Heart left ventricle (tissue), 16 donors: ENCODE results near the gene TARBP2. TPM values are rescaled to one million over a fixed set of nuclear protein-coding genes. Genes with fewer than 3 reads are reported as not detected.

ENCODE experiments used
- ATAC-seq, 4 donors: fragments of 200-7000 bp; cut with Tn5 transposase; one replicate each; pipeline ENCODE4 v1.9.1; 2020 to 2022; ENCODE audit warnings: moderate library complexity in 4 of 4, mild to moderate bottlenecking in 3 of 4, moderate number of reproducible peaks in 1 of 4
- DNase-seq, 5 donors: peaks; one replicate each; pipeline ENCODE4 v3.0.0-alpha.2; 2020
- H3K27ac ChIP-seq, 12 donors: fragments of 200-600 bp; sonication (generic) in 4 of 12; one replicate each; pipeline versions ENCODE4 v1.5.0 to v1.8.0; 2016 to 2022; ENCODE audit warnings: mild to moderate bottlenecking in 2 of 12
- H3K27me3 ChIP-seq, 9 donors: fragments of 200-600 bp; sonication (generic) in 2 of 9; one replicate each; pipeline versions ENCODE4 v1.5.1 to v1.8.0; 2016 to 2022; ENCODE audit warnings: mild to moderate bottlenecking in 3 of 9
- H3K36me3 ChIP-seq, 9 donors: fragments of 200-600 bp; sonication (generic) in 2 of 9; one replicate each; pipeline versions ENCODE4 v1.5.0 to v1.8.0; 2018 to 2022; ENCODE audit warnings: mild to moderate bottlenecking in 2 of 9
- H3K4me1 ChIP-seq, 12 donors: fragments of 200-600 bp; sonication (generic) in 4 of 12; one replicate each; pipeline versions ENCODE4 v1.5.0 to v1.8.0; 2016 to 2022; ENCODE audit warnings: mild to moderate bottlenecking in 3 of 12
- H3K4me3 ChIP-seq, 12 donors: fragments of 200-600 bp; sonication (generic) in 4 of 12; one replicate each; pipeline versions ENCODE4 v1.5.0 to v1.8.0; 2017 to 2022; ENCODE audit warnings: mild to moderate bottlenecking in 9 of 12, moderate library complexity in 4 of 12
- H3K9me3 ChIP-seq, 12 donors: fragments of 200-600 bp; sonication (generic) in 4 of 12; one replicate each; pipeline versions ENCODE4 v1.5.0 to v1.8.0; 2016 to 2022; ENCODE audit warnings: mild to moderate bottlenecking in 1 of 12
- CTCF ChIP-seq, 12 donors: fragments of 200-600 bp; sonication (generic) in 4 of 12; IDR thresholded peaks; one replicate each; pipeline versions ENCODE4 v1.5.0 to v1.8.0; 2018 to 2022; ENCODE audit warnings: antibody characterized with exemption in 12 of 12, mild to moderate bottlenecking in 5 of 12
- POLR2A ChIP-seq, 2 donors: fragments of 450-650 bp; IDR thresholded peaks; one replicate each; pipeline ENCODE4 v1.6.1; 2017; ENCODE audit warnings: antibody characterized with exemption in 2 of 2, mild to moderate bottlenecking in 2 of 2, moderate library complexity in 2 of 2
- WGBS, 4 donors: extraction: QIAGEN DNeasy Blood & Tissue Kit in 2 of 4; methylation state at CpG; one replicate each; pipeline versions ENCODE4 v1.1.5 to v1.1.7; 2013 to 2018; 5-methylcytosine and 5-hydroxymethylcytosine counted together
- intact Hi-C, 10 donors: fragments of 100-400 bp; cut with DNase I; formaldehyde crosslinking; loops; one replicate each; pipeline versions ENCODE4 v1.11.1 to v1.14.2; 2022
- polyA plus RNA-seq, 2 donors: library from polyadenylated mRNA; stranded (reverse); fragments of 200-250 nt; gene quantifications; one replicate each; pipeline ENCODE4 v1.2.3, GENCODE V29; 2013
- total RNA-seq, 9 donors: library from RNA; depleted of rRNA in 2 of 9; stranded (reverse); fragments of >200 nt in 2 of 9; fragmentation: NEBNext Ultra II Directional in 3 of 9; extraction: Animal tissue kit (Norgen Biotek cat#: 25700) in 3 of 9; gene quantifications; one replicate each; pipeline versions ENCODE4 v1.1.0 to v1.2.4, GENCODE V29; 2016 to 2023
- donor health status: ischemic (EF 13 %, LVEDD 7.1; RV severe dilation, severe dysfunction).
- donor health status: healthy with polysubstance abuse.
- donor health status: DM: no; HTN: yes; CAD: no.
- donor health status: DM: no; HTN: no; CAD: no.
- donor health status: ischemic (EF 25% LVEDD 6.9; RV normal size, moderate dysfunction).
- donor health status: ischemic (EF 25% LVEDD 5.7; RV mildly dilated, moderate dysfunction).
- donor health status: healthy.
- donor health status: DM: yes; HTN: yes; CAD: no.
- donor health status: ischemic (EF 35%, LVEDD 5.7; RV mildly dilated, moderate dysfunction).
- donor health status: nonischemic (EF 11% LVEDD 7.7; RV severe dilation, severe dysfunction).
- donor health status: DM: yes; HTN: yes; CAD: no.
- donor health status: PGD.
- donor health status: ischemic (EF 29% LVEDD 5.4; RV normal size, mild dysfunction).
- donor health status: nonischemic (EF 23%, LVEDD 6.1; RV moderate dilation, normal function).

Gene TARBP2
- total and polyA plus RNA-seq, 11 donors: 7.8 to 23.5 (median 11.9) TPM

GRCh38 chr12:53530061-53530460 lies 29.0 kb downstream of the TARBP2 start:
- H3K4me1 ChIP-seq: peaks cover 0 to 10% (median 0%) of the 10 kb centered on the region in 12 donors
- no peaks in the 10 kb centered on the region for H3K9me3 ChIP-seq
- H3K27me3 ChIP-seq: no peaks in the 10 kb centered on the region
- TF ChIP-seq CTCF (IDR thresholded peaks at IDR 0.05): no peak
- TF ChIP-seq POLR2A (IDR thresholded peaks at IDR 0.05): no peak
- H3K4me3 ChIP-seq: no peak overlapping the region
- intact Hi-C loops: loop anchor here in 1 of 10 donors (10.0 kb wide), 1 partner anchor 215 kb away; no protein-coding TSS in a partner anchor
- peaks cover 6 to 99% (median 97%) of the 10 kb centered on the region in 9 donors for H3K36me3 ChIP-seq
- 93 to 100% (median 96%) methylated on average over 2 of the region's 2 CpGs for WGBS, 4 donors
- H3K27ac ChIP-seq: no peak overlapping the region
- no peak for DNase-seq
- ATAC-seq: no peak

- peaks cover 0 to 13% (median 0%) of the 10 kb centered on the region in 12 donors for H3K4me1 ChIP-seq
- H3K36me3 ChIP-seq: peaks cover 8 to 99% (median 97%) of the 10 kb centered on the region in 9 donors
- no peak overlapping the region for H3K4me3 ChIP-seq
- no peaks in the 10 kb centered on the region for H3K9me3 ChIP-seq
- no peak overlapping the region for H3K27ac ChIP-seq
- whole genome bisulfite sequencing, 4 donors: 84 to 95% (median 93%) methylated on average over 4 of the region's 4 CpGs
- no peak for DNase-seq
- intact Hi-C loops: loop anchor here in 1 of 10 donors (10.0 kb wide), 1 partner anchor 214 kb away; no protein-coding TSS in a partner anchor
- H3K27me3 ChIP-seq: no peaks in the 10 kb centered on the region
- no peak for TF ChIP-seq CTCF (IDR thresholded peaks at IDR 0.05)
- TF ChIP-seq POLR2A (IDR thresholded peaks at IDR 0.05): no peak
- no peak for ATAC-seq
Measured at GRCh38 chr12:53530920-53531319, 29.8 kb downstream of the TARBP2 start.

GRCh38 chr12:53532021-53532420 lies 30.9 kb downstream of the TARBP2 start:
- DNase-seq (no peak), ATAC-seq (peak in 1 of 4 donors; percentile 33)
- 62 to 77% (median 68%) methylated on average over 3 of the region's 3 CpGs for WGBS, 4 donors
- Histone ChIP-seq H3K4me1 (peaks cover 0 to 20% (median 0%) of the 10 kb centered on the region in 12 donors), H3K27ac (no peak overlapping the region), H3K9me3 (no peaks in the 10 kb centered on the region), H3K36me3 (peaks cover 8 to 99% (median 98%) of the 10 kb centered on the region in 9 donors), H3K27me3 (no peaks in the 10 kb centered on the region), H3K4me3 (no peak overlapping the region)
- intact Hi-C loops: loop anchor here in 1 of 10 donors (10.0 kb wide), 1 partner anchor 213 kb away; no protein-coding TSS in a partner anchor
- TF ChIP-seq CTCF (IDR thresholded peaks at IDR 0.05): no peak

- peaks cover 0 to 20% (median 0%) of the 10 kb centered on the region in 12 donors for H3K4me1 ChIP-seq
- no peaks in the 10 kb centered on the region for H3K9me3 ChIP-seq
- H3K27ac ChIP-seq: peak overlapping the region in 1 of 12 donors; percentile 73
- H3K27me3 ChIP-seq: no peaks in the 10 kb centered on the region
- TF ChIP-seq POLR2A (IDR thresholded peaks at IDR 0.05) (no peak), CTCF (IDR thresholded peaks at IDR 0.05) (no peak)
- ATAC-seq (no peak), DNase-seq (no peak)
- peaks cover 8 to 99% (median 98%) of the 10 kb centered on the region in 9 donors for H3K36me3 ChIP-seq
- intact Hi-C loops: loop anchor here in 1 of 10 donors (10.0 kb wide), 1 partner anchor 212 kb away; no protein-coding TSS in a partner anchor
- WGBS, 4 donors: 95 to 97% (median 96%) methylated on average over 7 of the region's 7 CpGs
- H3K4me3 ChIP-seq: no peak overlapping the region
Measured at GRCh38 chr12:53532524-53533445, 31.7 kb downstream of the TARBP2 start.
